Testis (tissue), 3 donors: ENCODE data around the gene LRG1. TPM values are rescaled to one million over a fixed set of nuclear protein-coding genes. Genes with fewer than 3 reads are reported as not detected.

Source experiments
- DNase-seq: peaks from one replicate; pipeline ENCODE4 v3.0.0-alpha.2; 2019
- H3K27ac ChIP-seq, 2 donors: fragments of 200-600 bp; sonication (generic); one replicate each; pipeline ENCODE4 v1.5.1; 2019
- H3K27me3 ChIP-seq: fragments of 200-600 bp; sonication (generic); one replicate; pipeline ENCODE4 v1.5.1; 2019
- H3K36me3 ChIP-seq: fragments of 200-600 bp; sonication (generic); one replicate; pipeline ENCODE4 v1.5.1; 2017; ENCODE audit warnings: low read depth; ENCODE audit errors: missing control alignments
- H3K4me1 ChIP-seq: fragments of 200-600 bp; sonication (generic); one replicate; pipeline ENCODE4 v1.5.1; 2019
- H3K4me3 ChIP-seq, 2 donors: fragments of 200-600 bp; sonication (generic); one replicate each; pipeline ENCODE4 v1.5.1; 2017 to 2019
- H3K9me3 ChIP-seq: fragments of 200-600 bp; sonication (generic); one replicate; pipeline ENCODE4 v1.5.1; 2017
- CTCF ChIP-seq, 3 experiments: fragments of 450-650 bp in 2 of 3; fragments of 200-600 bp in 1 of 3; sonication (generic) in 1 of 3; IDR thresholded peaks; one replicate each; pipeline ENCODE4 v1.5.1; 2016 to 2019; ENCODE audit warnings: antibody characterized with exemption in 3 of 3, mild to moderate bottlenecking in 2 of 3, moderate library complexity in 1 of 3
- POLR2A ChIP-seq: fragments of 450-650 bp; IDR thresholded peaks from one replicate; pipeline ENCODE4 v1.6.1; 2017; ENCODE audit warnings: antibody characterized with exemption, mild to moderate bottlenecking, moderate library complexity
- WGBS, 2 donors: methylation state at CpG; one replicate each; pipeline ENCODE4 v1.1.5; 2018; 5-methylcytosine and 5-hydroxymethylcytosine counted together
- intact Hi-C: fragments of 100-400 bp; cut with DNase I; formaldehyde crosslinking; loops from one replicate; pipeline ENCODE4 v1.15.1; 2023; ENCODE audit warnings: low total_unique reads
- polyA plus RNA-seq: library from polyadenylated mRNA; stranded (reverse); fragments of 350-450 nt; fragmentation: Illumina TruSeq; extraction: RNeasy Lipid Tissue Mini Kit (QIAGEN cat#74804); gene quantifications from one replicate; pipeline ENCODE4 v1.2.3, GENCODE V29; 2014; ENCODE audit warnings: low read depth, low replicate concordance; ENCODE audit not compliant: insufficient read depth
- total RNA-seq, 2 donors: library from RNA; depleted of rRNA; stranded (reverse); fragments of >200 nt; gene quantifications; one replicate each; pipeline ENCODE4 v1.2.3, GENCODE V29; 2016

Gene LRG1
- total and polyA plus RNA-seq, 3 donors from 2014 or later: 0.24 to 0.58 (median 0.25) TPM

GRCh38 chr19:4488496-4488895 lies 51.3 kb downstream of the LRG1 start:
- Histone ChIP-seq H3K4me3 (no peak overlapping the region), H3K27ac (no peak overlapping the region), H3K4me1 (no peaks in the 10 kb centered on the region), H3K27me3 (no peaks in the 10 kb centered on the region), H3K9me3 (no peaks in the 10 kb centered on the region), H3K36me3 (no peaks in the 10 kb centered on the region)
- no peak for TF ChIP-seq CTCF (IDR thresholded peaks at IDR 0.05)
- intact Hi-C loops: no loop called here
- 89 to 94% methylated on average over 12 to 29 of the region's 29 CpGs for WGBS, 2 donors
- no peak for DNase-seq

GRCh38 chr19:4487572-4487971 lies 52.3 kb downstream of the LRG1 start:
- no peak overlapping the region for H3K27ac ChIP-seq
- H3K36me3 ChIP-seq: no peaks in the 10 kb centered on the region
- intact Hi-C loops: no loop called here
- 88 to 89% methylated on average over 9 to 11 of the region's 11 CpGs for WGBS, 2 donors
- TF ChIP-seq CTCF (IDR thresholded peaks at IDR 0.05): no peak
- TF ChIP-seq POLR2A: no peak
- H3K9me3 ChIP-seq: no peaks in the 10 kb centered on the region
- no peak for DNase-seq
- H3K27me3 ChIP-seq: no peaks in the 10 kb centered on the region
- H3K4me1 ChIP-seq: no peaks in the 10 kb centered on the region
- H3K4me3 ChIP-seq: no peak overlapping the region

Other genes starting within 250 kb of the LRG1 start
- 1 to 10 TPM in 1 of 2 donors, under 1 TPM in 1; 0.47 to 1.1 TPM for gene TMIGD2, start 237.6 kb downstream of the LRG1 start, total RNA-seq
- 0.83 TPM for gene TMIGD2, start 237.6 kb downstream of the LRG1 start, polyA plus RNA-seq
- gene FSD1, start 235.4 kb downstream of the LRG1 start, total RNA-seq: 10 to 100 TPM; 24.1 to 24.9 TPM
- gene FSD1, start 235.4 kb downstream of the LRG1 start, polyA plus RNA-seq: 18.2 TPM
- gene STAP2, start 201.2 kb downstream of the LRG1 start, total RNA-seq: 1 to 10 TPM; 5.3 to 6.4 TPM
- gene STAP2, start 201.2 kb downstream of the LRG1 start, polyA plus RNA-seq: 6.2 TPM
- gene MPND, start 196.5 kb downstream of the LRG1 start, total RNA-seq: 10 to 100 TPM in 1 of 2 donors, 1 to 10 TPM in 1; 9.1 to 13.3 TPM
- 14.3 TPM for gene MPND, start 196.5 kb downstream of the LRG1 start, polyA plus RNA-seq
- gene SH3GL1, start 139.5 kb downstream of the LRG1 start, total RNA-seq: 10 to 100 TPM; 41.6 to 53.4 TPM
- 47.3 TPM for gene SH3GL1, start 139.5 kb downstream of the LRG1 start, polyA plus RNA-seq
- 10 to 100 TPM; 28.6 to 37.7 TPM for gene CHAF1A, start 137.4 kb downstream of the LRG1 start, total RNA-seq
- 24.1 TPM for gene CHAF1A, start 137.4 kb downstream of the LRG1 start, polyA plus RNA-seq
- gene UBXN6, start 82.2 kb downstream of the LRG1 start, total RNA-seq: 100 to 1,000 TPM; 293 to 319 TPM
- gene UBXN6, start 82.2 kb downstream of the LRG1 start, polyA plus RNA-seq: 336 TPM
- gene HDGFL2, start 67.7 kb downstream of the LRG1 start, total RNA-seq: 10 to 100 TPM; 81.4 to 95.8 TPM
- 141 TPM for gene HDGFL2, start 67.7 kb downstream of the LRG1 start, polyA plus RNA-seq
- gene PLIN4, start 21.6 kb downstream of the LRG1 start, total RNA-seq: 1 to 10 TPM; 2.8 to 3.7 TPM
- gene PLIN4, start 21.6 kb downstream of the LRG1 start, polyA plus RNA-seq: 4.0 TPM
- 1 to 10 TPM; 7.4 to 8.5 TPM for gene PLIN5, start 4.8 kb downstream of the LRG1 start, total RNA-seq
- gene PLIN5, start 4.8 kb downstream of the LRG1 start, polyA plus RNA-seq: 3.8 TPM
- gene SEMA6B, start 19.6 kb upstream of the LRG1 start, total RNA-seq: 1 to 10 TPM; 3.5 to 4.2 TPM
- gene SEMA6B, start 19.6 kb upstream of the LRG1 start, polyA plus RNA-seq: 5.0 TPM
- gene TNFAIP8L1, start 99.5 kb upstream of the LRG1 start, total RNA-seq: 10 to 100 TPM in 1 of 2 donors, 1 to 10 TPM in 1; 9.7 to 15.9 TPM
- 13.4 TPM for gene TNFAIP8L1, start 99.5 kb upstream of the LRG1 start, polyA plus RNA-seq
- gene MYDGF, start 130.3 kb upstream of the LRG1 start, total RNA-seq: 10 to 100 TPM; 51.6 to 61.4 TPM
- 87.0 TPM for gene MYDGF, start 130.3 kb upstream of the LRG1 start, polyA plus RNA-seq
- 10 to 100 TPM; 65.1 to 74.2 TPM for gene DPP9, start 183.8 kb upstream of the LRG1 start, total RNA-seq
- gene DPP9, start 183.8 kb upstream of the LRG1 start, polyA plus RNA-seq: 24.6 TPM